GM18519 (cell line): ENCODE results near the gene EEF2KMT.
"Not testable (repeated sequence)": the region's sequence is repeated elsewhere in the genome, so short reads cannot be mapped to it uniquely, and the experiment has no call there.

Experiments used
- ATAC-seq: cut with Tn5 transposase; IDR thresholded peaks from one replicate; pipeline ENCODE4 v1.9.1; 2021; ENCODE audit warnings: mild to moderate bottlenecking, moderate library complexity; ENCODE audit not compliant: unreplicated experiment, low FRiP score

The EEF2KMT gene

DNA sequence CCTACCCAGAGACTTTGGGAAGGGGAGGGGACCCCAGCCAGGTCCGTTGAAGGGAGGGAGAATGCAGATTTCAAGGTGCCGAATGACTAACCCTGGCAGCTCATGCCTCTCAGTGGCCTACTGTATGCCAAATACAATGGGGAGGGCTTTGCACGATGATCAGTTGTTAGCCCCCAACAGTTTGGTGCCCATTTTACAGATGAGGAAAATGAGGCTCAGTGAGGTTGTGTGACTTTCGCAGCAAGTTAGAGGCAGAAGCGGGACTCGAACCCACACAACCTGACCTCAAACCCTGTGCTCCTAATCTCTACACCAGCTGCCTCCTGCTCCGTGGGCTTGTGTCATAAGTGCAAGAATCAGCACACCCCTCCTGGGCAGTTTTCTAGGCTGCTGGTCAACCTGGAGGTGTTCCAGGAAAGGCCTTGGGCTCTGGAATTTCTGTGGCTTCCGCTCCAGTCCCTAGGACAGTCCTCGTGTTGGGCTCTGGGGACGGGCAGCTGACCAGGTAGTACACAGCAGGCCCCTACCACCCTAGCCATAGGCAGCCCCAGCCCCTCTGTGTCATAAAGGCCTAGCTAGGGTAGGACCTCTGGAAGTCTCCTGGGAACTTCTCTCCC lies 52.0 kb downstream of the EEF2KMT start:
- no peak for ATAC-seq

DNA sequence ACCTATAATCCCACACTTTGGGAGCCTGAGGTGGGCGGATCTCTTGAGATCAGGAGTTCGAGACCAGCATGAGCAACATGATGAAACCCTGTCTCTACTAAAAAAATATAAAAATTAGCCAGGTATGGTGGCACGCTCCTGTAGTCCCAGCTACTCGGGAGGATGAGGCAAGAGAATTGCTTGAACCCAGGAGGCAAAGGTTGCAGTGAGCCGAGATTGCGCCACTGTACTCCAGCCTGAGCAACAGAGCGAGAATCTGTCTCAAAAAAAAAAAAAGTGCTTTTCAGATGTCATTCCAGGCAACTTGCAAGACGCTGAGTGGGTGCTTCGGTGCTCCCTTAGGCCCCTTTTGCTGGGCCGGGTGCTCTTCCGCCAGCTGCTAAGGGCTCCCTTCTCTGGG lies 53.0 kb downstream of the EEF2KMT start:
- ATAC-seq = not testable (repeated sequence)

DNA sequence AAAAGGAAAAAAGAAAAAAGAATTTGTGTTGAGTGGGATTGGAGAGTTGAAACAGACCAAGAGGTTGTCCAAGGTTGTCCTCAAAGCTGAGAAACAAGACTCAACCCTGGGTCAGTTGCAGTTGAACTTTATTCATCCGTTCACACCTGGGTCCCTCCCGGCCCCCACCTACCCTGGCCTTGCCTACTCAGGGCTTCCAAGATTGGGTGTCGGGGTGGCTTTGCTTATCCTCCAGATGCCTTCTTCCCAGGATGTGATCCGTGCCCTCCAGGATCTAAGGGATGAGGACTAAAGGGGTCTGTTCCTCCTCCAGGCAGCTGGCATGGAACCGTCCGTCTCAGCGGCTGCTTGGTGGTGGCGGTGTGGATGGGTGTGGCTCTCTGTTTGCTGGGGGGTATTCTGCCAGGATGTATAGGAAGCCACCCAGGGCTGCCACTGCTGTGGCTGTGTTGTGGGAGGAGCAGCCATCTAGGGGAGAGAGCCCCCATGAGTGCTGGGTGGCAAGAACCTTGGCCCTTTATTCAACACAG lies 53.5 kb downstream of the EEF2KMT start:
- no peak for ATAC-seq

DNA sequence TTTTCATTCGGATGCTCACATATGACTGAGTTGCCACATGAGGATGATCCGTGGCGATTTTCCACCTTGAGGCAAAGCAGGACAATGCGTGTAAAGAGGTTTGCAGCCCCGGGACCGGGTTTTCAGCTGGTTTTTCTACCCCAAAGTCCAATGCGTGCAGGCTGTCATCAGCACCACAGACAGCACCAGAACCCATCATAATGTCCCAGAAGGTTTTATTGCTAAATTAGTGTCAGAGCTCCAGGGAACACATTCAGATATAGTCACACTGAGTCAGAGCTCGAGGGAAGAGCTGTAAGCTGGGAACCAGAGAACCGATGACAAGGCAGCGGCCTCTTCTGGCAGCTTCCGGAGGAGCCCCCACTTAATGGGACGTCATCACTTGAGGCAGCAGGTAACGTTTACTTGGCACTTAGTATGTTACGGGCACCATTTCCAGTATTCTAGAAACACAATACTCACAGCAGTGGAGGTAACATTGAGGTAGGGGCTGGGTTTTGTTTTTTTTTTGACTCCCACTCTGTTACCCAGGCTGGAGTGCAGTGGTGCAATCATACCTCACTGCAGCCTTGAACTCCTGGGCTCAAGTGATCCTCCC lies 54.9 kb downstream of the EEF2KMT start:
- ATAC-seq = no peak

DNA sequence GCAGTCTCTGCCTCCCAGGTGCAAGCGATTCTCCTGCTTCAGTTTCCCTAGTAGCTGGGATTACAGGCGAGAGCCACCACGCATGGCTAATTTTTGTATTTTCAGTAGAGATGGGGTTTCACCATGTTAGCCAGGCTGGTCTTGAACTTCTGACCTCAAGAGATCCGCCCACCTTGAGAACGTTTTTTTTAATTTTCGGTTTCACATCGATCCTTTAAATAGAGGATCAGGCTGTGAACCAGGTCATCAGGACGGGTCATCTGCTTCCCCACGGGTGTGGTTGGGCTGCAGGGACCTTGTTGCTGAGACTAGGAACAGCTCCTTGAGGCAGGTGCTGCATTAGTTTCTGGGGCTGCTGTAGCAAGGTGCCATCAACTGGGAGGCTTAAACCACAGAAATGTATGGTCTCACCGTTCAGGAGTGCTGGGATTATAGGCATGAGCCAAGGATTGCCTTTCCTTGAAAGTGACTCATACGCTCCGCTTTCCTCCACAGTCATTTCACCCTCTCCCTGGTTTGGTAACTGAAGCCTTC lies 55.9 kb downstream of the EEF2KMT start:
- ATAC-seq = peak; percentile 53

DNA sequence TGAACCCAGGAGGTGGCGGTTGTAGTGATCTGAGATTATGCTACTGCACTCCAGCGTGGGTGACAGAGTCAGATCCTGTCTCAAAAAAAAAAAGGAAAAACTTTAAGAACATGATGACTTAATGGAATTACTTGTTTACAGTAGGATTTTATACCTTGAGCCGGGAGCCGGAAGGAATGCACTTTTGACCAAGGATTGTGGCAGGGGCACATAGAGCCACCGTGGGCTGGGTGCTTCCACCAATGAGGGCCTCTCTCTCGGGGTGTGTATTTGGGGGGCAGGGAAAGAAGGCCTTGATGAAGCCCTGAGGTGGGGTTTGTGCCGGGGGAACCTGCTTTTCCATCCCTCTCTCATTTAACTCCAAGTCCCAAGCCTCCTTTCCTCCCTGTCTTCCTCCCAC lies 57.1 kb downstream of the EEF2KMT start:
- ATAC-seq = no peak

DNA sequence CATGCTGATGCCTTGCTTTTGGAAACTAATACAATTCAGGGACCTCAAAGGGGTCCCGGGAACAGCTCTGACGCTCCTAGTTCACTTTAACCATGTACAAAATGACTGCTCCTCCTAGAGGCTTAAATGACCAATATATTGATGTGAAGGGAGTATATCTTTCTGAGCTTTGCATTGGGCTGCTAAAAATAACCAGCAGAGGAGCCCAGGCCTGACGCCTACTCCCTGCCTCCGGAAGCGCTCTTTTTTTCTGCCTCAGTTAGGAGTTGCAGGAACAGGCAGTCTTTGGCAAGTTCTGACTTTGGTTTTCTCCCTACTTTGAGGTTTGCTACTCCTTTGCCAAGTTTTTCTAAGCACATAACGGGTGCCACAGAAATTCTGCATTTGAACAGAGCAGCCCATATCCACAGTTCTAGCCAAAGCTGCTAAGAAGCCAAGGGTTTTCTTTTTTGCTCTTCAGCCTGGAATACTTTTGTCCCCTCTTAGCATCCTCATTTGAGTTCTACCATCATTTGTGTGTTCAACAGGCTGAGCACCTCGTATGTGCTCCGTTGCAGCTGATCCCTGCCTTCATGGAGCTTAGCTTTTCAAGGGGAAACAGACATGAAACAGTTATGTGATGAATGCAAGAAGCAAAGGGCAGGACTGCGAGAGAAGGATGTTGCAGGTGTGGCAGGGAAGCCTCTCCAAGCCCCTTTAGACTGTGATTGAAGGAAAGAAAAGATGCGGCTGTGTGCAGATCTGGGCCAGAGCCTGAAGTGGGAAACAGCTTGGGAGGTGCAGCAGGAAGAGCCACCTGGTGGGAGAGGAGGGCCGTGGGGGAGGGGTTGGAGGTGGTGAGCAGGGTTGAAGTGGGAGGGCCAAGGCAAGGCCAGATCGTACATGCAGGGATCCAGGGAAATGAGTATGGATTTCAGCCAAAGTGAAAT lies 61.1 kb downstream of the EEF2KMT start:
- ATAC-seq = no peak

DNA sequence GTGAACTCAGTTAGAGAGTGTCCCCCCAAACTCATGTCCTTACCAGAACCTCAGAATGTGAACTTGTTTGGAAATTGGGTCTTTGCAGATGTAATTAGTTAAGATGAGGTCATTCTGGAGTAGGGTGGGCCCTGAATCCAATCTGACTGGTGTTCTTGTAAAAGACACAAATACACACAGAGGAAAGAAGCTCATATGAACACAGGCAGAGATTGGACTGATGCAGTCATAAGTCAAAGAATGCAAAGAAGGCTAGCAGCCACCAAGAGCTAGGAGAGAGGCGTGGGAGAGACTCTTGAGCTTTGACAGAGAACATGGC lies 61.7 kb downstream of the EEF2KMT start:
- no peak for ATAC-seq
